Liver (tissue), 3 donors: Measurements from ENCODE around the gene ATXN7L1.

Experiments
- CTCF ChIP-seq: fragments of 150-350 bp; IDR thresholded peaks from 2 replicates; pipeline ENCODE4 v1.5.1; 2017; ENCODE audit warnings: improper control_type of control experiment, low read depth, low read length; ENCODE audit not compliant: missing input control
- JUND ChIP-seq, 2 donors: IDR thresholded peaks; 2 replicates each; pipeline ENCODE4 v1.6.1; 2016; ENCODE audit warnings: antibody characterized with exemption in 2 of 2
- RAD21 ChIP-seq, 2 donors: IDR thresholded peaks; 2 replicates each; pipeline ENCODE4 v1.6.1; 2016; ENCODE audit warnings: antibody characterized with exemption in 2 of 2, mild to moderate bottlenecking in 2 of 2
- RXRA ChIP-seq, 2 donors: IDR thresholded peaks; 2 replicates each; pipeline ENCODE4 v1.6.1; 2017 to 2018; ENCODE audit warnings: antibody characterized with exemption in 2 of 2, mild to moderate bottlenecking in 1 of 2
- donor health status: healthy.
- donor health status: healthy.

GRCh38 chr7:105621617-105622016 is 254.8 kb downstream of the ATXN7L1 start:
- no peak for TF ChIP-seq CTCF
- no peak for TF ChIP-seq RAD21 (IDR thresholded peaks at IDR 0.05)
- no peak for TF ChIP-seq RXRA (IDR thresholded peaks at IDR 0.05)
- TF ChIP-seq JUND (IDR thresholded peaks at IDR 0.05), result no peak
